GM19239 (cell line): ENCODE results near the gene MRPL18.
A peak's percentile ranks its signal among the peaks of the same experiment; 100 is the strongest.
"Not testable (repeated sequence)": the region's sequence is repeated elsewhere in the genome, so short reads cannot be mapped to it uniquely, and the experiment has no call there.

Source experiments
- DNase-seq: peaks from one replicate; pipeline ENCODE4 v3.0.0; 2011; ENCODE audit warnings: low spot score; ENCODE audit not compliant: insufficient read length
- FAIRE-seq: peaks from 2 replicates; lab custom pipeline; 2011; peaks lifted over from hg19 to GRCh38; lab: Jason Lieb, UNC

MRPL18 gene

DNA sequence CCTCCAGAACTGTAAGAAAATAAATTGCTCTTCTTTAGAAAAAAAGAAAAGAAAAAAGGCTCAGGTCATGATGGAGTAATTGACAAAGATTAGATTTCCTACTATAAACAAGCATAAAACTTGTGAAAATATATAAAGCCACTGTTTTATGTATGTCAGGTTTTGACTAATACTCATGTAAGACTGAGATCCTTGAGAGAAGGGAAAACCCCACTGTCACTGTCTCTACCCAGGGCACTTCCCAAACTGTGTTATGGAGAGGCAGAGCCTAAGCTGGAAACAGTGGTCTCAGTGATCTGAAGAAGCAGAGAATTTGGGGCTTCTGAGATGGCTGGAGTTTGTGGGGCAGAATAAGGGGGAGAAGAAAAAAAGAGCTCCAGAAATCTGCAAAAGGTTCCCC, 20.8 kb upstream of the MRPL18 start:
- no peak for DNase-seq
- no peak for FAIRE-seq

DNA sequence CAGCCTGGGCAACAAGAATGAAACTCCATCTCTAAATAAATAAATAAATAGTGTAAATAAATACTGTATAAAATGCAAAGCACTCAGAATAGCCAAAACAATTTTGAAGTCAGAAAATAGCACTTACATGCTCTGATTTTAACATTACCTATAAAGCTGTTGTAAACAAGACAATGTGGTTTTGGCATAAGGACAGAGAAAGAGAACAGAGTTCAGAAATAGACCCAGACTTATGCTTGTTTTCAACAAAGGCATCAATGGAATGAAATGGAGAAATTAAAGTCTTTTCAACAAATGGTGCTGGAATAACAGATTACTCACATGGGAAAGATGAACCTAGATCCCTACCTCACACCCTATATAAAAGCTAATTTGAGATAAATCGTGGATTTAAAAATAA, 18.1 kb upstream of the MRPL18 start:
- no peak for DNase-seq
- FAIRE-seq = no peak

- FAIRE-seq (no peak), DNase-seq (no peak)
Observed at GRCh38 chr6:159777240-159777904, 12.9 kb upstream of the MRPL18 start.

GRCh38 chr6:159778131-159778530, 12.1 kb upstream of the MRPL18 start:
- no peak for FAIRE-seq
- DNase-seq = no peak

DNA sequence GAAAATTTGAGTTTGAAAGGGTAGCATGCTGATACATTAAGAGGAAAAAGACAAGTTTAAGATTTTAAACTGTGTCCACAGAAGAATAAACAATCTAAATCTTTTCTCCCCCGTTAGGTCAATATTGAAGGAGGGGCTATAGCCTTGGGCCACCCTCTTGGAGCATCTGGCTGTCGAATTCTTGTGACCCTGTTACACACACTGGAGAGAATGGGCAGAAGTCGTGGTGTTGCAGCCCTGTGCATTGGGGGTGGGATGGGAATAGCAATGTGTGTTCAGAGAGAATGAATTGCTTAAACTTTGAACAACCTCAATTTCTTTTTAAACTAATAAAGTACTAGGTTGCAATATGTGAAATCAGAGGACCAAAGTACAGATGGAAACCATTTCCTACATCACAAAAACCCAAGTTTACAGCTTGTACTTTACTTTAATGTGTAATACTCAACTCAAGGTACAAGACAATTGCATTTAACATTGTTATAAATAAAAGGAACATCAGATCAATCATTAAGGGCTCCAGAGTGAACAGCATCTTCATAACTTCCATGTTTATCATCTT, 11.6 kb upstream of the MRPL18 start:
- FAIRE-seq (no peak), DNase-seq (no peak)

GRCh38 chr6:159788276-159788675, 2.0 kb upstream of the MRPL18 start:
- FAIRE-seq = no peak
- DNase-seq = no peak

DNA sequence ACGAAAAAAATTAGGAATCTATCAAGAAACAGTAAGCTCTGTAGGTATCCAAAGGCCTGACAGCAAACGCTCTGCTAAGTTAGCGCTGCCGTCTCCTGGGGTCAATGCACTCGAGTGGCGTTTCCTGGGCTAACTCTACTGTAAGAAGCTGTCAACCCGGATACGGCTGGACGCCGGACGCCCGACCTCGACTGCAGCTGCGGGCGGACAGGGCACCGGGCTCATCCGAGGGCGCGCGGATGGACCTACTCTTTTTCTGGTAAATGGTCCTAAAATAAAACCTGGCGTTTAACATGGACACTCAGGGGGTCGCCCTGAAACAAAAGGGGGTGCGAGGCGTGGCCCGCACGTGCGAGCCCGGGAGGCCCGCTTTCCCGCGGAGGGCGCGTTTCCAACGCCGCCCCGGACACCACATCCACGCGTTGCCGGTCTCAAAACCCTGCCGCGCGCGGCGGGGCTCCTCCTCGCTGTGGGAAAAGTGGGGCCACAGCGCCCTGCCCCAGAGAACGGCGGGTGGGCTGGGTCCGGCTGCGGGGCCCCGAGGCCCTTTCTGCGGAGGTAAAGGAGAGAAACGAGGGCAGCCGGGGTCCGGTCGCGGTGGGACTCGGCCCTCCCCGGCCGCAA, 1.4 kb upstream of the MRPL18 start:
- DNase-seq (no peak), FAIRE-seq (peak; percentile 64)

DNA sequence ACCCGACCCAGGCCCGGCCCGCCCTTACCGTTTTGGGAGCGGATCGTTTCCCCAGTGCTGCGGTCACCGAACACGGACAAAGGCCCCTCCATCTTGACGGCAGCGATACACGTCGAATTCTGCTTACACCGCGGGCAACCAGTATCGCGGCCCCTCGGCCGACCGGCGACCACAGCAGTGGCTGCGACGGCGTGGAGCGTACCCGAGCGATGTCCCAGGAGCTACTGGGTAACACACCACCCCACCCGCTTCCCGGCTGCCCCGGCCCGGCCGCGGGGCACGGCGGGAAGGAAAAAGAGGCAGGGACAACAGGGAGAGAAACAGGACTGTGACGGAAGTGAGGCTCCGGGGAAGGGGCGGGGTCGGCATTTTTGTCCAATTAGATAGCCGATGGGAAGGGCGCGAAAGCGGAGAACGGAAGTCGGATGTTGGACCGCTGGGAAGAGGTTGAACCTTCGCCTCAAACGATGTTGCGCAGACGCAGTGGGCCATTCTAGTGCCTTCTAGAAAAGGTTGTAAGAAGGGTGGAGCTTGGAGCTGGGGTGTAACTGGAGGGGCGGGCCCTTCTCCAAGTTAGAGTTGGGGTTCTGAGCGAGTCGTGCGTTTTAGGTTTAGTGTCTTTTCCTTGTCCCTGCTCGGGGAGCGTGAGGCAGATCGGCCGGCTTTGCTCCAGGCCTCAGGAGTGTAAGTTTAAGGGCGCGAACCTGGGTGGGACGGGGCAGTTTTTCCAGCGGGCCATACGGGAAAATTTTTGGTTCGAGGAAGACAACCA, 704 bp upstream of the MRPL18 start, which contains the start of gene TCP1:
Gene TCP1 (minus strand): TSS at position 226 of the 772 bp plus-strand sequence. CDS start 134 bp downstream, at position 92.
- FAIRE-seq = peak; percentile 99
- DNase-seq = peak; percentile 81

DNA sequence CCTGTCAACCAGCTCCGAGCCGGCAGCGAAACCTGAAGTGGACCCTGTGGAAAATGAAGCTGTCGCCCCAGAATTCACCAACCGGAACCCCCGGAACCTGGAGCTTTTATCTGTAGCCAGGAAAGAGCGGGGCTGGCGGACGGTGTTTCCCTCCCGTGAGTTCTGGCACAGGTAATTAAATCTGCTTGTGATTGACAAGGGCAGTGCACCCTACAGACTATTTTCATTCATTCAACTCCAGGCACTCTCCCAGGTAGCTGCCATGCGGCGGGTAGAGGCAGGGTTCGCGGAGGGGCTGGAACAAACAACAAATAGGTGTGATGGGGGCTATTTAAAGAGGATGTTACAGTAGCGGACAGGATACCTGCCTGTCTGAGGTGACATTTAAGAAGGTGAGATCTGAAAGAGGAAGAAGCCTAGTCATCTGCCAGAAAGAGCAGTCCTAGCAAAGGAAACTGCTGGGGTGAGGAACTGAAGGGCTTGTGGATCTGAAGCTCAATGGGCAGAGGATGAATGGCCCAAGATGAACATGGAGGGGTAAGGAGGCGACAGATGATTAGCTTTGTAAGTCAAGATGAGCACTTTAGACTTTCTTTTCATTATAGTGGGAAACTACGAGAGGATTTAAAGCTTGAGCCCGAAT, 810 bp downstream of the MRPL18 start:
- FAIRE-seq = no peak
- DNase-seq = no peak

DNA sequence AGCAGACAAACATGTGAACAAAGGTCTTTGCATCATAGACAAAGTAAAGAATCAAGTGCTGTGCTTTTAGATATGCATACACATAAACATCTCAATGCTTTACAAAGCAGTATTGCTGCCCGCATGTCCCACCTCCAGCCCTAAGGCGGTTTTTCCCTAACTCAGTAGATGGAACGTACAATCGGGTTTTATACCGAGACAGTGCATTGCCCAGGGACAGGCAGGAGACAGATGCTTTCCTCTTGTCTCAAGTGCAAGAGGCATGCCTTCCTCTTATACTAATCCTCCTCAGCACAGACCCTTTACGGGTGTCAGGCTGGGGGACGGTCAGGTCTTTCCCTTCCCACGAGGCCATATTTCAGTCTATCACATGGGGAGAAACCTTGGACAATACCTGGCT, 4.7 kb downstream of the MRPL18 start:
- not testable (repeated sequence) for DNase-seq, FAIRE-seq

GRCh38 chr6:159797554-159797953, 7.3 kb downstream of the MRPL18 start:
- DNase-seq (no peak), FAIRE-seq (no peak)

DNA sequence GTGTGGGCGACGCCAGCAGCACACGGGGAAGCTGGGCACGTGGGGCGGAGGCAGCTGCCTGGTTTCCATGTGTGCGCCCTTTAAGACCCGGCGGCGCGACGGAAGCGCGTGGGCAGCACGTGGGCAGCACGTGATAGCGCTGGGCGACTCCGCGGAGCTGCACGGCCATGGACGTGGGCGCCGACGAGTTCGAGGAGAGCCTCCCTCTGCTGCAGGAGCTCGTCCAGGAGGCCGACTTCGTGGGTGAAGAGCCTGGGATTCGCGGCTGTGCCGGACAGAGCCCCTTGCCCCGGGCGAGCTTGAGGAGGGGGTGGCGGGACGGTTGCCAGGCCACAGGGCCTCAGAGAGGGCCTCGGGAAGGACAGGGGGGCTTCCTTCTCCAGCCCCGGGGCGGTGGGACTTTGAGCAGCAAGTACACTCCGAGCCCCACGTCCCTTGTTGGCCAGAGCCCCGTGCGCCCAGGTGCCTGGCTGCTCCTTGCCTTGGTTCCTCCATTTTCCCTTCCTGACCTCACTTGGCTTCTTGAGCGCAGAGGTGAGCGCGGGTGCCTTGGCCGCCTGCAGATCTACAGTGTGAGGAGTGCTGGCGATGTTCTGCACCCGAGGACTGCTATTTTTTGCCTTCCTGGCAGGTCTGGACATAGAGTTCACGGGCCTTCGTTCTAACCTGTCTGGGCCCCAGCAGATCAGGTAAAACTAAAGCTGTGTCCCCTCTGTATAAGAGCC, 10.0 kb downstream of the MRPL18 start, which contains the start of gene PNLDC1:
Gene PNLDC1 (plus strand): TSS at position 136 of the 725 bp plus-strand sequence. CDS start 32 bp downstream, at position 168.
- DNase-seq = no peak
- FAIRE-seq = no peak

DNA sequence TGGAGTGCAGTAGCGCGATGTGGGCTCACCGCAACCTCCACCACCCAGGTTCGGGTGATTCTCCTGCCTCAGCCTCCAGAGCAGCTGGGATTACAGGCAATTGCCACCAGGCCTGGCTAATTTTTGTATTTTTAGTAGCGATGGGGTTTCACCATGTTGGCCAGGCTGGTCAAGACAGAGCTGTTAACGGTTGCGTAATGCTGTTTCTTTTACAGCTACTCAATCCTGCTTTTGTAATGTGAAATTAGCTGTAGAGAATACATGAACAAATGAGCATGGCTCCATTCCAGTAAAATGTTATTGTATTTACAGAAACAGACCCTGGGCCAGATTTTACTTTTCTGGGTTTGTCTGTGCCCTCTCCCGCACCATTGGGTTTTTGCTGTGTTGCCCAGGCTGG, 11.7 kb downstream of the MRPL18 start:
- FAIRE-seq (no peak), DNase-seq (no peak)

DNA sequence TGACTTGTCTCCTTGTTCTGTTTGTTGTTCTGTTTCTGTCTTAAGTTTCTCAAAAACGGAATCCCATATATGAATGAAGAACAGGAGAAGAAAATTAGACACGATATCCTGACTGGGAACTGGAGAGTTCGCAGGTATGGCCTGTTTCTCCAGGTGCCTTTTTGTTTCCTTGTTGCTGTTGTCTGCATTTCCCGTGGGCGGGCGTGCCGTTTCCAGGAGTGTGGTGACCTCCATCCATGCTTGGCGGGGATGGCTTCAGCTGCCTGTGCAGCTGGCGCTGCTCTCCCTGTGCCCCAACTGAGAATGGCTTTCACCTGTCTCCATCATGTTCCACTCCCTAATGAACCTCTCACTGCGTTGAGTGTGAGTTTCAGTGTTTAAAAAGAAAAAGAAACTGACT, 14.2 kb downstream of the MRPL18 start:
- FAIRE-seq (no peak), DNase-seq (no peak)

GRCh38 chr6:159805440-159806020, 15.3 kb downstream of the MRPL18 start:
- FAIRE-seq = peak; percentile 42
- DNase-seq = no peak

DNA sequence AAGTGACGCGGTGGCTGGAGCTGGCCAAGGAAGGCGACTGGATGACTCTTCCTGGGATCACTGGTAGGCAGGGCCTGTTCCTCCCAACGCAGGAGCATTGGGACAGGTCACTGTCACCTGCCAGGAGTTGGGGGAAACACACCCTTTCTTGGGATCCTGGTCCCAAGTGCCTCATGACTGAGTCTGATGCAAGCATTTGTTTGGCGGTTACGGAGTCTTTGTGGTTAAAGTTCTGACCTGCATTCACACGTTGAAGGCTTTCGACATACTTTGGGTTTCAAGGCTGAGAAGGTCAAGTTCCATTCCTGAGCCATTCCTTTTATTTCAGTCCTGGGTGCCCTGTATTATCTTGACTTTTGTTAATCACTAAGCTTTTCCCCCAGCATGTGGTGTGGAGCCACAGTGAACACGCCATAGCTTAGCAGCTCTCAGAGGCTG, 15.8 kb downstream of the MRPL18 start:
- DNase-seq (no peak), FAIRE-seq (no peak)

DNA sequence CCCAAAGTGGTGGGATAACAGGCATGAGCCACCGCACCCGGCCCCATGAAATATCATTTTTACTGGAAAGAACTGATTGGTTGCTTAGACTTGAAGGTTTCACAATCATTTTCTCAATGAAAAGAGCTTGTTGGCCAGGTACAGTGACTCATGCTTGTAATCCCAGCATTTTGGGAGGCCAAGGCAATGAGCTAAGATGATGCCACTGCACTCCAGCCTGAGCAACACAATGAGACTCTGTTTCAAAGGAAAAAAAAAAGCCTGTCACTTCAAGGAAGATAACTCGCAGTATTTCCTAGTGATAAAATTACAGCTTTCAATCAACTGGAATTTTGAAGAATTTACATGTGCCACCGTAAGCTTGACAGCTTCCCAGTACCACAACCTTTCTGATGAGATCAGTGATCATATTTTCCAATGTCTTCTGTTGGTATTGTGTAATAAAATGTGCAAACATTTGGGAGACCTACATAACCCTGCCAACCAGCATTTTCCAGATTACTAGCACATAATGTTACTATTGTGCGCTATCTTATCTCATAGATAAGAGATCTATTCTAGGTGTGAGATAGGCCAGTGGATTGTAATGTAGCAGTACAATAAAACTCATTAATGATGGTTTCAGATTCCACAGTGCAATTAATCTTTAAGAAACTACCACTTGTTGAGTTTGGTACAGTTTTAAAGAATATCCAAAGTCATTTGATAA, 17.0 kb downstream of the MRPL18 start:
- no peak for DNase-seq
- no peak for FAIRE-seq

DNA sequence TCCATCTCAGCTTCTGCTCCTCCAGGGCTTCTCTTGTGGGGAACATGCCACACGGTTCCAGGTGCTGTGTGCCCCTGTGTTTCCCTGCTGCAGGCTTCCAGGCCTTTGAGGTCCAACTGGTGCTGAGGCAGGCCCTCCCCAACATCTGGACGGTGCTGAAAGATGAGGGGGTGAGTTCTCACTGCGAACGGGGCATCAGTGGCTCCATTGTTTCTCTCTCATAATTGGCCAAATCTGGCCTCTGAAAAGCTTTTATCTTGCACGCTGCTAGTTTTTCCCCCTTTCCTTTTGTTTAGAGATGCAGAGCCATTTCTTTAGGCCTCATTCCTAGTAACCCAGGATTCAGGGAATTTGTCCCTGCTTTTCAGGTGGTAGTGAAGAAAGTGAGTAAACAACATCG, 18.4 kb downstream of the MRPL18 start:
- DNase-seq = no peak
- FAIRE-seq = no peak

DNA sequence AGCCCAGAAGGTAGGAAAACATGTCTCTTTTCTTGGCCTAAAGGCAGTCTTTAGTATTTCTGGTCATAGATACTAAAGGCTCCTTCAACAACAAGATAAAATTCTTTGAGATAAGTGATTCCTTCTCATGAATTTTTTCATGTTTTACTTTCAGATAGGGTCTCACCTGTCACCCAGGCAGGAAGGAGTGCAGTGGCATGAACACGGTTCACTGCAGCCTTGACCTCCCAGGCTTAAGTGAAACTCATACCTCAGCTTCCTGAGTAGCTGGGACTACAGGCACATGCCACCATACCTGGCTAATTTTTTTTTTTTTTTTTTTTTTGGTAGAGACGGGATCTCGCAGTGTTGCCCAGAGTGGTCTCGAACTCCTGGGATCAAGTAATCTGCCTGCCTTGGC, 18.9 kb downstream of the MRPL18 start:
- FAIRE-seq (no peak), DNase-seq (no peak)
